GM12892 (cell line): Measurements from ENCODE around the gene DPH2.

Experiments used
- POLR2A ChIP-seq: IDR thresholded peaks from 2 replicates; pipeline ENCODE4 v1.6.1; 2011; ENCODE audit warnings: low read depth, low read length, control low read depth
- POLR2AphosphoS5 ChIP-seq: IDR thresholded peaks from 2 replicates; pipeline ENCODE4 v1.6.1; 2011; ENCODE audit warnings: low read depth, low read length, control low read depth
- TAF1 ChIP-seq: IDR thresholded peaks from 2 replicates; pipeline ENCODE4 v1.6.1; 2011; ENCODE audit warnings: low read depth, mild to moderate bottlenecking, control low read depth, low read length, borderline replicate concordance

- TF ChIP-seq POLR2A (no peak), POLR2AphosphoS5 (no peak), TAF1 (no peak)
Observed at GRCh38 chr1:44020464-44020863, 50.7 kb downstream of the DPH2 start.
